Stimulated activated CD8-positive, alpha-beta memory T cell treated with anti-CD3 and anti-CD28 coated beads, Interleukin-15, amount 100 ng/mL, for 4 hours (primary cell): ENCODE measurements around the gene GPR119.
"Not testable (repeated sequence)": the region's sequence is repeated elsewhere in the genome, so short reads cannot be mapped to it uniquely, and the experiment has no call there.

Source experiments
- DNase-seq, 2 donors: peaks; one replicate each; pipeline ENCODE4 v3.0.0-alpha.2; 2020; ENCODE audit warnings: low read depth in 2 of 2

The GPR119 gene

DNA sequence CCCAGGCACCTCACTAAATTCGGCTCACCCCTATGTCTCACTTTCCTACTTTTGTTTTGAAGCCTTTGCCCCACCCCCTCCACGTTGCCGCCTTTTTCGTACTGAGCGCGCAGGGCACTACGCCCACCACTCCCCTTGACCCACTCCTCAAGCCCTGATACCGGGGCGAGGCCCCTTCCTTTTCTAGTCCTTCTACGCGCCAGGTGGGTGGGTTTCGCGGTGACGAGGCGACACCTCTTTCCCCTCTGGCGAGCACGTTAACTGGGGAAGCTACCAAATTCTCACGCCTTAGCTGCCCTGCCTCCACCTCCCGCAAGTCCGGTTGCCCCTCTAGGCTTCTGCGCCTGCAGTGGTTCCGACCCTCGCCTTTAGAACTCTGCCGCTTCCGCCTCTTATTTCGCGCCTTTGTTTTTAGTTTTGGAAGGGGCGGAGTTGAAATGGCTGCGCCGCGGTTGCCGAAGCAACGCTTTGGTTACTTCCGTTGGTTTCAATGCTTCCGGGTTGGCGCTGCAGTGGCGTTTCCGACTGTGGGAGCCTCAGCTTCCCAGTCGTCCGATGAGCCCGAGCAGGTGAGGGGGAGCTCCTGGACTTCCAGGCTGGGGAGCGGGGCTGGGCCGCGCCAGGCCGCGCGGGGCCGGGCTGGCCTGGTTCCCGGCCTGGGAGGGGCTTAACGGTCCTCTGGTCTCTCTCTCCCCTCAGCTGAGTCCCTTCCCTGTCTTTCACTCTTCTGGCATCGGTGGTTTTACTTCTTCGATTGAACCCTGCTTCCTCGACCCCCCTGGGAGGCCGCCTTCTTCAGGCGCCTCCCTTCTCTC is 45.9 kb downstream of the GPR119 start, which contains the start of gene SLC25A14:
TSS of gene SLC25A14 (plus strand) at position 512 of the 815 bp plus-strand sequence. CDS start 360 bp downstream, outside the sequence.
- peak; percentile 41 to 42 for DNase-seq

DNA sequence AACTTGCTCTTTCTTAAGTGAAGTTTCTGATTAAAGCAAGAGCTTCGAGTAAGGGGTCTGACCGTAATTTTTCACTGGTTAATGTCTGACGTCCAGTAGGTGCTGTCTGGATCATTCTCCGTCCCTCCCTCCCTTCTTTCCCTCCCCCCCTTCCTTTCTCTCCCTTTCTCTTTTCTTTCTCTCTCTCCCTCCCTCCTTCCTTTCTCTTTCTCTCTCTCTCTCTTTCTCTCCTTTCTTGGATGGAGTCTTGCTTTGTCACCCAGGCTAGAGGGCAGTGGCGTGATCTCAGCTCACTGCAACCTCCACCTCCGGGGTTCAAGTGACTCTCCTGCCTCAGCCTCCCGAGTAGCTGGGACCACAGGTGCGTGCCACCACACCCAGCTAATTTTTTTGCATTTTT is 46.6 kb downstream of the GPR119 start:
- not testable (repeated sequence) for DNase-seq

DNA sequence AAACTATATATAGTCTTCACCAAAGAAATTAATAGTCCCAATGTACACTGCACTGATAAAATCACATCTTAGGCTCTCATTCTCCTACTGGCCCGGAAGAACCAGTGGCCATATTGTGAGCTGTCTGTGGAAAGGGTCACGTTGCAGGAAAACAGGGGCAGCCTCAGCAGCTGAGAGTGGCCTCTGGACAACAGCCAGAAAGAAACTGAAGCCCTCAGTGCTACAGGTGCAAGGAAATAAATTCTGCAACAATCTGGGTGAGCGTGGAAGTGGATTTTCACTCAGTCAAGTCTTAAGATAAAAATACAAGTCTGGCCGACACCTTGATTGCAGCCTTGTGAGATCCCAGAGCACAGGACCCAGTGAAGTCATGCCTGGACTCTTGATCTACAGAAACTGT is 48.9 kb downstream of the GPR119 start:
- no peak for DNase-seq
